NCI-H2171 (cell line): ENCODE data around the gene LMF1.

ENCODE experiments used
- DNase-seq: peaks from one replicate; lab custom pipeline; 2025; lab: John Stamatoyannopoulos, UW

The LMF1 gene

DNA sequence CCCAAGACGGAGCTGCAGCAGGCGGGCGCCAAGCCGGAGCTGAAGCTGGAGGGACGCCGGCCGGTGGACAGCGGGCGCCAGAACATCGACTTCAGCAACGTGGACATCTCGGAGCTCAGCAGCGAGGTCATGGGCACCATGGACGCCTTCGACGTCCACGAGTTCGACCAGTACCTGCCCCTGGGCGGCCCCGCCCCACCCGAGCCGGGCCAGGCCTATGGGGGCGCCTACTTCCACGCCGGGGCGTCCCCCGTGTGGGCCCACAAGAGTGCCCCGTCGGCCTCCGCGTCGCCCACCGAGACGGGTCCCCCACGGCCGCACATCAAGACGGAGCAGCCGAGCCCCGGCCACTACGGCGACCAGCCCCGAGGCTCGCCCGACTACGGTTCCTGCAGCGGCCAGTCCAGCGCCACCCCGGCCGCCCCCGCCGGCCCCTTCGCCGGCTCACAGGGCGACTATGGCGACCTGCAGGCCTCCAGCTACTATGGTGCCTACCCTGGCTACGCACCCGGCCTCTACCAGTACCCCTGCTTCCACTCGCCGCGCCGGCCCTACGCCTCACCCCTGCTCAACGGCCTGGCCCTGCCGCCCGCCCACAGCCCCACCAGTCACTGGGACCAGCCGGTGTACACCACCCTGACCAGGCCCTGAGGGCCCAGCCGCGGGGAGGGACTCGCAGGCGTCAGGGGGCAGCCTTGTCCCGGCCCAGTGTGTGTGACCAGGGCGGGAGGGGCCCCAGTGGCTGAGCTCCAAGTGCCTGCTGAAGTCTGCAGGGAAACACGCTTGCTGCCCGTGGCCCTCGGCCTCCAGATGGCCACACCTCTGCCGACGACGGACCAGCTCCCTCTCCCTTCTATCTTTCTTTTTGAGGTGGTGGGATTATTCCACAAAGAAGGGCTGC, 14.2 kb upstream of the LMF1 start:
- no peak for DNase-seq

GRCh38 chr16:984121-984694, 13.4 kb upstream of the LMF1 start:
- DNase-seq: no peak

GRCh38 chr16:983044-984030, 12.6 kb upstream of the LMF1 start:
- no peak for DNase-seq

GRCh38 chr16:982145-983043, 11.6 kb upstream of the LMF1 start:
- no peak for DNase-seq

DNA sequence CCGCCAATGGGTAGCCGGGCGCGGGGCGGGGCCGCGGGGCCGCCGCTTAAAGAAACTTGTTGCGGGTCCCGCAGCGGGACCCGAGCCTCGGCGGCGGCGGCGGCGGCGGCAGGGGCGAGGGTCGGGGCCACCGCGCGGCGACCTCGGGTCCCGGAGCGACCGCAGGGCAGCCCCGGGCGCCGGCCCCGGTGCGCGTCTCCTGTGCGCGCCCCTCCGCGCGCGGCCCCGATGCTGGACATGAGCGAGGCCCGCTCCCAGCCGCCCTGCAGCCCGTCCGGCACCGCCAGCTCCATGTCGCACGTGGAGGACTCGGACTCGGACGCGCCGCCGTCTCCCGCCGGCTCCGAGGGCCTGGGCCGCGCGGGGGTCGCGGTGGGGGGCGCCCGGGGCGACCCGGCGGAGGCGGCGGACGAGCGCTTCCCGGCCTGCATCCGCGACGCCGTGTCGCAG, 10.9 kb upstream of the LMF1 start, which contains the start of gene SOX8:
TSS of gene SOX8 (plus strand) at position 76 of the 450 bp plus-strand sequence. CDS start at position 229, 153 bp downstream.
- DNase-seq: no peak

- DNase-seq: no peak
Observed at GRCh38 chr16:980595-980854, 9.7 kb upstream of the LMF1 start.

DNA sequence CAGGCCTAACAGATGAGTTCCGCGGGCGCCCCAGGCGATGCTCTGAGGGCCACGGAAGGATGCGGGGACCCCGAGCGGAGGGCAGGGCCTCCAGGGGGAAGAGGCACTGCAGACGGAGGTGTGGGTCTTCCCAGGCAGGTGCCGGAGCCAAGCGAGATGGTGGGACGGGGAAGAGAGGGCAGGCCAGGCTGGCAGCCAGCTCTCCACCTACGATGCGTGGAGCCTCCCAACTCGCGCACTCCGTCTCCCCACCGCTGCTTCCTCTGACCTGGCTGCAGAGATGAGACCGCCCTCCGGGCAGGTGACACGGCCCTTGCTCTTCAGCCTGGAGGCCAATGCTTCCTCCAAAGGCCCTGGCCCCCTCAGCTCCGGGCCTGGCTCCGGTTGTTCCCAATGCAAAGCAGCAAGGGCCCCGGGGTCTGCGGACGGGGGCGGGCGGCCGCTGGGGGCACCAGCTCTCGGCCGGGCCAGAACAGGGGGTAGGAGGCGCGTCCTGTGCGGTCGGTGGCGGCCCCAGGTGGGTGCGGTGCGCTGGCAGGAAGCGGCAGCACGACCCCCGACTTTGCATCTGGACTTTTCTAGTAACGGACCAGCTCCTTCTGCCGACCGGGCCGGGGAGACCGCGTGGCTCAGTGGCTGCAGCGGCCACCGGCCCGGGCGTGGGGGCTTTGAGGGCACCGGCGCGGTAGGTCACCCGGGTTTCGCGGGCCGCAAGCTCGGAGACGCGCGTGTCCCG, 9.2 kb upstream of the LMF1 start:
- DNase-seq: no peak

- no peak for DNase-seq
Observed at GRCh38 chr16:979147-979546, 8.4 kb upstream of the LMF1 start.

DNA sequence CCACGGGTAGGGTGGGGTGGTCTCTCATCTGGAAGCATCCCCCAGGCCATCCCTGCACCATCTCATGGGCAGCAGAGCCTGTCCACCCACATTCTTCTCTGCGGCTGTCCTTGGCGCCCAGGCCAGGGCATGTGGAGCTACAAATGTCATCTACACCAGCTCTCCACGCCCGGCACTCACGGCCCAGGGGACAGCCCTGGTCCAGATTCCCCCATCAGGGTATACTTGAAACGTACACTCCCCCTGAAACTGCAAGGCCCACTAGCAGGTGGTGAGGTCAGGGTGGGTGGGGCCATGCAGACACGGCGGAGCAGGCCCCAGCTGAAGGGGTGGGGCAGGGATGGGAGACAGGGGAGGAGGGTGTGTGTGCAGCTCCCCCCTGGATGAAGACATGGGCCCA, 7.6 kb upstream of the LMF1 start:
- DNase-seq: no peak

GRCh38 chr16:977896-978295, 7.1 kb upstream of the LMF1 start:
- DNase-seq: no peak

DNA sequence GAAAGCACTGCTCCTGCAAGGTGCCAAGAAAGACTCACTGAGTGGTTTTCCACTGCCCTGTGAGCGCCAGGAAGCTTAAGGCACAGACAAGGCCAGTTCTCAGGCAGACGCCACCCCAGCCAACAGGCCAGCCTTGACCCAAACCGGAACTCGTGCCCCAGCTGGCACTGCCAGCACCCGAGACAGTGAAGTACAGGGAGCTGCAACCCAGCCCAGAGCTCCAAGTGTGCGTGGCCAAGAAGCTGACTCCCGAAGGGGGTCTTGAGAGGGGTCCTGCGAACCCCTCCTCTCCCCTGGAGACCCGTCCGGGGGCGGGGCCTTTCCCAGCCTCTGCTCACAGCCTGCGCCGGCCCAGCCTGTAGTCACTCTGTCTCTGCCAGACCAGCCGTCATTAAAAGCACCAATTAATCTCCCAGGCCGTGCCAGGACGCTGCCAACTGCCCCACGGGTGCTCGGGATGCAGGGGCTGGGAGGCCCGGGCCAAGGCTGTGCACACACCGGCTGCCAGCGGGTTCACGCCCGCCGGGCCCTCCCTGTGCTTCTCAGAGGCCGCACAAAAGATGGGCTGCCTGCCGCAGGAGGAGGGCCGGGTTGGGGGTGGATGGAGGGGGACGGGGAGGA, 6.4 kb upstream of the LMF1 start:
- no peak for DNase-seq

- DNase-seq: no peak
Observed at GRCh38 chr16:976389-976931, 5.7 kb upstream of the LMF1 start.

GRCh38 chr16:975291-975690, 4.5 kb upstream of the LMF1 start:
- no peak for DNase-seq

- peak; percentile 33 for DNase-seq
Observed at GRCh38 chr16:974611-975261, 4.0 kb upstream of the LMF1 start.

- no peak for DNase-seq
Observed at GRCh38 chr16:974001-974601, 3.3 kb upstream of the LMF1 start.

GRCh38 chr16:973366-973765, 2.6 kb upstream of the LMF1 start:
- DNase-seq: no peak

GRCh38 chr16:972316-973002, 1.7 kb upstream of the LMF1 start:
- DNase-seq: no peak

- DNase-seq: no peak
Observed at GRCh38 chr16:971981-972315, 1.2 kb upstream of the LMF1 start.

DNA sequence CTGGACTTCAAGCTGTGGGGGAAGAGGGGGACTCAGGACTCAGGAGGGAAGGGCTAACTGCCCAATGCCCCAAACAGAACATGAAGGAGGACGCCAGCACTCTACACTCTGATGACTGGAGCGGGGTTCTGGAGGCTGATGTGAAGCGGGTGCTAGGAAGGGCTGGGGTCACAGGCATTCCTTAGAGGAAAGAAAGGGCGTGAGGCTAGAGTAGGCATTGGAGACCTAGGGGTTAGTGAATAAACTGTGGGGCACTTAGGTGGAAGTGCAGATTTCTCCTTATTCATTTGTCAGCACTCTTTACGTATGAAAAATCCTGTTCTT, 760 bp upstream of the LMF1 start:
- no peak for DNase-seq
